Neural cell (in vitro differentiated cells): Measurements from ENCODE around the gene KRT12. TPM values are rescaled to one million over a fixed set of nuclear protein-coding genes. Genes with fewer than 3 reads are reported as not detected.

Source experiments
- H2AFZ ChIP-seq: fragments of 200-600, 300-800 bp; sonication (generic), shearing (Covaris generic); 2 replicates; pipeline ENCODE4 v1.6.0; 2014; ENCODE audit warnings: low read depth, mild to moderate bottlenecking, antibody characterized with exemption, low read length, moderate library complexity
- H3F3A ChIP-seq: fragments of 200-600 bp; shearing (Covaris generic); 2 replicates; pipeline ENCODE4 v1.6.1; 2016; ENCODE audit warnings: mild to moderate bottlenecking, moderate library complexity, mixed read lengths, antibody characterized with exemption, low read length; ENCODE audit not compliant: insufficient read depth, poor library complexity, severe bottlenecking
- H3K27ac ChIP-seq: fragments of 200-600, 300-800 bp; sonication (generic), shearing (Covaris generic); 2 replicates; pipeline ENCODE4 v1.5.1; 2014; ENCODE audit warnings: mild to moderate bottlenecking, low read length, moderate library complexity
- H3K27me3 ChIP-seq: fragments of 300-800, 200-600 bp; sonication (generic), shearing (Covaris generic); 2 replicates; pipeline ENCODE4 v1.6.0; 2014; ENCODE audit warnings: mild to moderate bottlenecking, low read depth, low read length, moderate library complexity; ENCODE audit not compliant: insufficient read depth
- H3K36me3 ChIP-seq: fragments of 300-800, 200-600 bp; sonication (generic), shearing (Covaris generic); 2 replicates; pipeline ENCODE4 v1.5.1; 2014; ENCODE audit warnings: mild to moderate bottlenecking, antibody characterized with exemption, low read length, moderate library complexity; ENCODE audit not compliant: insufficient read depth
- H3K4me2 ChIP-seq: fragments of 300-800, 200-600 bp; sonication (generic), shearing (Covaris generic); 2 replicates; pipeline ENCODE4 v1.6.0; 2014; ENCODE audit warnings: mild to moderate bottlenecking, low read length
- H3K4me3 ChIP-seq: fragments of 300-800, 200-600 bp; sonication (generic), shearing (Covaris generic); 2 replicates; pipeline ENCODE4 v1.5.1; 2014; ENCODE audit warnings: mild to moderate bottlenecking, low read length, moderate library complexity
- H3K79me2 ChIP-seq: fragments of 200-600 bp; shearing (Covaris generic); replicated peaks from 2 replicates; pipeline ENCODE4 v1.6.0; 2014; ENCODE audit warnings: mild to moderate bottlenecking, low read length, moderate library complexity; ENCODE audit not compliant: insufficient read depth
- H3K9ac ChIP-seq: fragments of 300-800, 200-600 bp; sonication (generic), shearing (Covaris generic); 2 replicates; pipeline ENCODE4 v1.6.1; 2016; ENCODE audit warnings: mild to moderate bottlenecking, low read length, mixed read lengths
- H3K9me2 ChIP-seq: fragments of 200-600 bp; shearing (Covaris generic); 2 replicates; pipeline ENCODE4 v1.6.1; 2016; ENCODE audit warnings: mild to moderate bottlenecking, low read length, mixed read lengths; ENCODE audit not compliant: insufficient read depth
- H3K9me3 ChIP-seq: fragments of 200-600, 300-800 bp; sonication (generic), shearing (Covaris generic); 2 replicates; pipeline ENCODE4 v1.6.1; 2016; ENCODE audit warnings: mild to moderate bottlenecking, mixed run types, low read length, moderate library complexity, mixed read lengths
- H4K20me1 ChIP-seq: fragments of 200-600 bp; shearing (Covaris generic); 2 replicates; pipeline ENCODE4 v1.6.1; 2016; ENCODE audit warnings: mild to moderate bottlenecking, mixed run types; ENCODE audit not compliant: insufficient read depth
- EP300 ChIP-seq: fragments of 450-650 bp; conservative IDR thresholded peaks from 2 replicates; pipeline ENCODE4 v1.6.1; 2014; ENCODE audit warnings: antibody characterized with exemption, mild to moderate bottlenecking, moderate library complexity; ENCODE audit not compliant: poor library complexity, severe bottlenecking
- EZH2 ChIP-seq: fragments of 200-600, 300-800 bp; shearing (Covaris generic), sonication (generic); IDR thresholded peaks from 2 replicates; pipeline ENCODE4 v1.6.1; 2014; ENCODE audit warnings: antibody characterized with exemption, low read length, borderline replicate concordance, mild to moderate bottlenecking; ENCODE audit not compliant: insufficient read depth, poor library complexity, severe bottlenecking
- MXI1 ChIP-seq: fragments of 450-650 bp; conservative IDR thresholded peaks from 2 replicates; pipeline ENCODE4 v1.6.1; 2014; ENCODE audit warnings: antibody characterized with exemption, mild to moderate bottlenecking; ENCODE audit not compliant: poor library complexity, severe bottlenecking
- POLR2AphosphoS5 ChIP-seq: IDR thresholded peaks from 2 replicates; pipeline ENCODE4 v1.6.1; 2012
- RAD21 ChIP-seq: fragments of 450-650 bp; conservative IDR thresholded peaks from 2 replicates; pipeline ENCODE4 v1.6.1; 2014; ENCODE audit warnings: antibody characterized with exemption, mild to moderate bottlenecking, moderate library complexity
- SMC3 ChIP-seq: fragments of 450-650 bp; conservative IDR thresholded peaks from 2 replicates; pipeline ENCODE4 v1.6.1; 2014; ENCODE audit warnings: antibody characterized with exemption, mild to moderate bottlenecking, moderate library complexity; ENCODE audit not compliant: poor library complexity
- TAF1 ChIP-seq: IDR thresholded peaks from 2 replicates; pipeline ENCODE4 v1.6.1; 2012; ENCODE audit warnings: low read depth
- polyA plus RNA-seq: library from polyadenylated mRNA; depleted of rRNA; stranded (reverse); fragments of >200 nt; gene quantifications from 2 replicates; pipeline ENCODE4 v1.2.3, GENCODE V29; 2014
- TF ChIP-seq, protein P1 (sequence below): fragments of 450-650 bp; IDR thresholded peaks from 2 replicates; pipeline ENCODE4 v1.5.1; 2014; ENCODE audit warnings: antibody characterized with exemption, mild to moderate bottlenecking, moderate library complexity; ENCODE audit not compliant: poor library complexity, severe bottlenecking
- TF ChIP-seq, protein P2 (sequence below): IDR thresholded peaks from 2 replicates; pipeline ENCODE4 v1.6.1; 2012; ENCODE audit warnings: borderline replicate concordance

The KRT12 gene
- polyA plus RNA-seq, 1 donor from 2014 or later = not detected

DNA sequence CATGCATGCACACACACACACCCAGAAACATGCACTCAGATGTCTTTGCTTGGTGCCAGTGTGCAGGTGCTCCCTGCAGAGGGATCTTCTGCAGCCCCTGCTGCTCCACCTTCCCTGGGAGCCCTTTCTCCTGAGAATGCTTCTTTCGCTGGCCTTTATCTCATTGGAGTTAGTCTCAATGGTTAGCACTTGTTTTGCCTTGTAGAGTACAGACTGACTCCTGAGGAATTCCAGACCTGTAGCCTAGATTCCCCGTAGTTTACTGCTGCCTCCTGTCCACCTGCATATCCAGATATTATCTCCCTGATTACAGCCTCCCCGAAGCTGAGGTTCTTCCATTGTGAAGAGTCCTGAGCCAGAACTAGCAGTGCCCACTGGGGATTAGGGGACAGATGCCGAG, 3.1 kb upstream of the KRT12 start:
- H2AFZ ChIP-seq = no peak overlapping the region
- H3K79me2 ChIP-seq = no peaks in the 10 kb centered on the region
- no peak overlapping the region for H3K4me2 ChIP-seq
- H3K9ac ChIP-seq = no peak overlapping the region
- H3K27me3 ChIP-seq = no peaks in the 10 kb centered on the region
- H4K20me1 ChIP-seq = no peaks in the 10 kb centered on the region
- H3K9me2 ChIP-seq = no peaks in the 10 kb centered on the region
- no peak for TF ChIP-seq SMC3
- TF ChIP-seq, protein P1, sequence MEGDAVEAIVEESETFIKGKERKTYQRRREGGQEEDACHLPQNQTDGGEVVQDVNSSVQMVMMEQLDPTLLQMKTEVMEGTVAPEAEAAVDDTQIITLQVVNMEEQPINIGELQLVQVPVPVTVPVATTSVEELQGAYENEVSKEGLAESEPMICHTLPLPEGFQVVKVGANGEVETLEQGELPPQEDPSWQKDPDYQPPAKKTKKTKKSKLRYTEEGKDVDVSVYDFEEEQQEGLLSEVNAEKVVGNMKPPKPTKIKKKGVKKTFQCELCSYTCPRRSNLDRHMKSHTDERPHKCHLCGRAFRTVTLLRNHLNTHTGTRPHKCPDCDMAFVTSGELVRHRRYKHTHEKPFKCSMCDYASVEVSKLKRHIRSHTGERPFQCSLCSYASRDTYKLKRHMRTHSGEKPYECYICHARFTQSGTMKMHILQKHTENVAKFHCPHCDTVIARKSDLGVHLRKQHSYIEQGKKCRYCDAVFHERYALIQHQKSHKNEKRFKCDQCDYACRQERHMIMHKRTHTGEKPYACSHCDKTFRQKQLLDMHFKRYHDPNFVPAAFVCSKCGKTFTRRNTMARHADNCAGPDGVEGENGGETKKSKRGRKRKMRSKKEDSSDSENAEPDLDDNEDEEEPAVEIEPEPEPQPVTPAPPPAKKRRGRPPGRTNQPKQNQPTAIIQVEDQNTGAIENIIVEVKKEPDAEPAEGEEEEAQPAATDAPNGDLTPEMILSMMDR = no peak
- no peak for TF ChIP-seq TAF1
- no peaks in the 10 kb centered on the region for H3K36me3 ChIP-seq
- no peaks in the 10 kb centered on the region for H3K9me3 ChIP-seq
- no peaks in the 10 kb centered on the region for H3F3A ChIP-seq
- no peak overlapping the region for H3K4me3 ChIP-seq
- H3K27ac ChIP-seq = no peak overlapping the region

DNA sequence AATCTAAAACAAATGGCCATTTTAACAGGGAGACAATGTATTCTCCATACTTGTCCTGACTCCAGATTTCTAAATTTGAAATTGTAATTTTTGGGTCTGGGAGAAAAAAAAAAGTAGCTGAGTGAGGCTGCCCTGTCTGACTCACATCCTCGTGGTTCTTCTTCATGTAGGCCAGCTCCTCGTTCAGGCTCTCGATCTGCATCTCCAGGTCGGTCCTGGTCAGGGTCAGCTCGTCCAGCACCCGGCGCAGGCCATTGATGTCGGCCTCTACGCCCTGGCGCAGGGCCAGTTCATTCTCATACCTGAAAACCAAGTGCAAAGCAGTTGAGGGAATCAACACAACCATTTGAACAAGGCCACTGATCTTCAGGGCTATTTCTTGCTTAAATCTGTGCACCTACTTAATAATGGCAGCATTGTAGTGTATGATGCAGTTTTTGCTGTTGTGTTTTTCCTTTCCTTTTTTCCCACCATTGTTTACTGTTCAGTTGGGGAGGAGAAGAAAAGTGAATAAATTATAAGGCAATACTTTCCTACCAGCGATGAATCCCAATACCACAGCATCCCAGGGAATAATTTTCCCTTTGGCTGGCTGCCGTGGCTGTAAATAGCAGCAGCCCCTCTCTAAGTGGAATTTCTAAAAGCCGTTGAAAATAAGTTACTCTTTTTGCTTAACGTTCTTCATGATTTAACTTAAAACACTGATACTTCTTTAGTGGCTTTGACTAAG, 2.2 kb downstream of the KRT12 start:
- Histone ChIP-seq H3K27ac (no peak overlapping the region), H3K9me3 (no peaks in the 10 kb centered on the region), H3K9me2 (no peaks in the 10 kb centered on the region), H3K9ac (no peak overlapping the region), H2AFZ (no peak overlapping the region), H3K36me3 (no peaks in the 10 kb centered on the region), H3K27me3 (no peaks in the 10 kb centered on the region), H3K4me2 (no peak overlapping the region), H3F3A (no peaks in the 10 kb centered on the region), H4K20me1 (no peaks in the 10 kb centered on the region), H3K79me2 (no peaks in the 10 kb centered on the region), H3K4me3 (no peak overlapping the region)
- TF ChIP-seq SMC3 = no peak
- TF ChIP-seq POLR2AphosphoS5 = no peak
- no peak for TF ChIP-seq EP300
- no peak for TF ChIP-seq TAF1
- no peak for TF ChIP-seq MXI1
- TF ChIP-seq, protein P1 = no peak
- no peak for TF ChIP-seq RAD21
- no peak for TF ChIP-seq EZH2
- TF ChIP-seq, protein P2, sequence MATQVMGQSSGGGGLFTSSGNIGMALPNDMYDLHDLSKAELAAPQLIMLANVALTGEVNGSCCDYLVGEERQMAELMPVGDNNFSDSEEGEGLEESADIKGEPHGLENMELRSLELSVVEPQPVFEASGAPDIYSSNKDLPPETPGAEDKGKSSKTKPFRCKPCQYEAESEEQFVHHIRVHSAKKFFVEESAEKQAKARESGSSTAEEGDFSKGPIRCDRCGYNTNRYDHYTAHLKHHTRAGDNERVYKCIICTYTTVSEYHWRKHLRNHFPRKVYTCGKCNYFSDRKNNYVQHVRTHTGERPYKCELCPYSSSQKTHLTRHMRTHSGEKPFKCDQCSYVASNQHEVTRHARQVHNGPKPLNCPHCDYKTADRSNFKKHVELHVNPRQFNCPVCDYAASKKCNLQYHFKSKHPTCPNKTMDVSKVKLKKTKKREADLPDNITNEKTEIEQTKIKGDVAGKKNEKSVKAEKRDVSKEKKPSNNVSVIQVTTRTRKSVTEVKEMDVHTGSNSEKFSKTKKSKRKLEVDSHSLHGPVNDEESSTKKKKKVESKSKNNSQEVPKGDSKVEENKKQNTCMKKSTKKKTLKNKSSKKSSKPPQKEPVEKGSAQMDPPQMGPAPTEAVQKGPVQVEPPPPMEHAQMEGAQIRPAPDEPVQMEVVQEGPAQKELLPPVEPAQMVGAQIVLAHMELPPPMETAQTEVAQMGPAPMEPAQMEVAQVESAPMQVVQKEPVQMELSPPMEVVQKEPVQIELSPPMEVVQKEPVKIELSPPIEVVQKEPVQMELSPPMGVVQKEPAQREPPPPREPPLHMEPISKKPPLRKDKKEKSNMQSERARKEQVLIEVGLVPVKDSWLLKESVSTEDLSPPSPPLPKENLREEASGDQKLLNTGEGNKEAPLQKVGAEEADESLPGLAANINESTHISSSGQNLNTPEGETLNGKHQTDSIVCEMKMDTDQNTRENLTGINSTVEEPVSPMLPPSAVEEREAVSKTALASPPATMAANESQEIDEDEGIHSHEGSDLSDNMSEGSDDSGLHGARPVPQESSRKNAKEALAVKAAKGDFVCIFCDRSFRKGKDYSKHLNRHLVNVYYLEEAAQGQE = no peak
